ENCODE measurements around the gene ERC2.

Gene ERC2

DNA sequence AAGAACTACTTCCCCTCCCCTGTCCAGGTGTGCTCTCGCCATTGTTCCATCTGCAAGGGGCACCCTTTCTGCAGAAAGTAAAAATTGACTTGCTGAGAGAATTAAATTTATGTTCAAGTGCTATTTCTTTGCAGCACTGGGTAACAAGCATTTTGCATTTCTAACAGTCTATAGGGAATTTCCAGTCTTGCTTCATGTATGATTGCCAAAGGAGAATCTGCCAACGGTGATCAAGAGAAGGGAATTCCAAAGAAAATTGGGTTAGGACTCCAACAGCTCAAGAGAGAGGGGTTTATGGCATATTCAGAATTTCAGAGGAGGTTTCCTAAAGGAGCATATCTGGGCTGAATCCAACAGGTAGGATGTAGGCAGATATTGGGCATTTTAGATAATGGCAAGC lies 844.5 kb downstream of the ERC2 start:
- H3K4me3 ChIP-seq (ENCODE audit: low read depth, low read length, poor library complexity, severe bottlenecking), result no peak overlapping the region
- H3K9me2 ChIP-seq (ENCODE audit: low read depth, low read length), result no peaks in the 10 kb centered on the region
- no peaks in the 10 kb centered on the region for H3F3A ChIP-seq (ENCODE audit: insufficient read depth, low read length)
- no peaks in the 10 kb centered on the region for H3K27me3 ChIP-seq (ENCODE audit: insufficient read depth, low read length)
- H4K20me1 ChIP-seq (ENCODE audit: insufficient read depth, low read length), result no peaks in the 10 kb centered on the region
- H3K4me1 ChIP-seq (ENCODE audit: insufficient read depth, low read length, severe bottlenecking), result peaks cover 19% of the 10 kb centered on the region
- no peak overlapping the region for H3K27ac ChIP-seq (ENCODE audit: low read depth, low read length, poor library complexity, severe bottlenecking)
- no peak overlapping the region for H2AFZ ChIP-seq (ENCODE audit: low read length)
- no peaks in the 10 kb centered on the region for H3K79me2 ChIP-seq (ENCODE audit: insufficient read depth, low read length)
- H3K36me3 ChIP-seq (ENCODE audit: insufficient read depth, low read length), result no peaks in the 10 kb centered on the region
- no peak for TF ChIP-seq EZH2 (IDR thresholded peaks at IDR 0.05; ENCODE audit: borderline replicate concordance, low read length)
- no peaks in the 10 kb centered on the region for H3K9me3 ChIP-seq (ENCODE audit: low read length)
- no peak overlapping the region for H3K9ac ChIP-seq (ENCODE audit: low read length)
- no peak overlapping the region for H3K4me2 ChIP-seq (ENCODE audit: low read length)

GRCh38 chr3:55622733-55623132 lies 845.5 kb downstream of the ERC2 start:
- no peaks in the 10 kb centered on the region for H3F3A ChIP-seq (ENCODE audit: insufficient read depth, low read length)
- TF ChIP-seq CTCF (IDR thresholded peaks at IDR 0.05; ENCODE audit: low read length) (no peak), EZH2 (IDR thresholded peaks at IDR 0.05; ENCODE audit: borderline replicate concordance, low read length) (no peak)
- no peaks in the 10 kb centered on the region for H3K27me3 ChIP-seq (ENCODE audit: insufficient read depth, low read length)
- no peaks in the 10 kb centered on the region for H4K20me1 ChIP-seq (ENCODE audit: insufficient read depth, low read length)
- no peak overlapping the region for H3K27ac ChIP-seq (ENCODE audit: low read depth, low read length, poor library complexity, severe bottlenecking)
- H3K9ac ChIP-seq (ENCODE audit: low read length), result no peak overlapping the region
- no peaks in the 10 kb centered on the region for H3K9me3 ChIP-seq (ENCODE audit: low read length)
- no peaks in the 10 kb centered on the region for H3K9me2 ChIP-seq (ENCODE audit: low read depth, low read length)
- no peak overlapping the region for H2AFZ ChIP-seq (ENCODE audit: low read length)
- H3K4me2 ChIP-seq (ENCODE audit: low read length), result no peak overlapping the region
- H3K36me3 ChIP-seq (ENCODE audit: insufficient read depth, low read length), result no peaks in the 10 kb centered on the region
- no peak overlapping the region for H3K4me3 ChIP-seq (ENCODE audit: low read depth, low read length, poor library complexity, severe bottlenecking)
- H3K79me2 ChIP-seq (ENCODE audit: insufficient read depth, low read length), result no peaks in the 10 kb centered on the region
- peaks cover 19% of the 10 kb centered on the region for H3K4me1 ChIP-seq (ENCODE audit: insufficient read depth, low read length, severe bottlenecking)

DNA sequence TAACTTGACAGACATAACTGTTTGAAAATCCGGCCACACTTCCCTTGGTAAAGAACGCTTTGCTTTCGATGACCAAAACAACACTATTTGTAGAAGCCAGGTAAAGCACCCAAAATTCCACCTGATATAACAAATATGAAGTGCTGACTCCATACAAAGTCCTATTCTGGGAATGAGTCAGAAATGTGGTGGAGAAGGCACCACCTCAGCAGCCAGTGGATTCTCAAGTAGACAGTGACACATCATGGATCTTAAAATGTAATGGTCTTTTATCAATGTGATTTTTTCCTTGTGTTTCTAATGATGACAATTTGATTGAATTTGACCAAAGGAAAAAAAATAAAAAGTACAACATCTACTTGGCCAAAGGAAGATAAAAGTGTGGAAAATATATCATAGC lies 846.2 kb downstream of the ERC2 start:
- peaks cover 19% of the 10 kb centered on the region for H3K4me1 ChIP-seq (ENCODE audit: insufficient read depth, low read length, severe bottlenecking)
- no peak overlapping the region for H2AFZ ChIP-seq (ENCODE audit: low read length)
- H3K4me3 ChIP-seq (ENCODE audit: low read depth, low read length, poor library complexity, severe bottlenecking), result no peak overlapping the region
- no peaks in the 10 kb centered on the region for H3K79me2 ChIP-seq (ENCODE audit: insufficient read depth, low read length)
- H3K4me2 ChIP-seq (ENCODE audit: low read length), result no peak overlapping the region
- H3K27ac ChIP-seq (ENCODE audit: low read depth, low read length, poor library complexity, severe bottlenecking), result no peak overlapping the region
- no peaks in the 10 kb centered on the region for H3K27me3 ChIP-seq (ENCODE audit: insufficient read depth, low read length)
- no peaks in the 10 kb centered on the region for H4K20me1 ChIP-seq (ENCODE audit: insufficient read depth, low read length)
- no peaks in the 10 kb centered on the region for H3K36me3 ChIP-seq (ENCODE audit: insufficient read depth, low read length)
- H3K9ac ChIP-seq (ENCODE audit: low read length), result no peak overlapping the region
- TF ChIP-seq EZH2 (IDR thresholded peaks at IDR 0.05; ENCODE audit: borderline replicate concordance, low read length) (no peak), CTCF (IDR thresholded peaks at IDR 0.05; ENCODE audit: low read length) (no peak)
- H3F3A ChIP-seq (ENCODE audit: insufficient read depth, low read length), result no peaks in the 10 kb centered on the region
- H3K9me2 ChIP-seq (ENCODE audit: low read depth, low read length), result no peaks in the 10 kb centered on the region
- H3K9me3 ChIP-seq (ENCODE audit: low read length), result no peaks in the 10 kb centered on the region

GRCh38 chr3:55621648-55622047 lies 846.6 kb downstream of the ERC2 start:
- no peaks in the 10 kb centered on the region for H3K36me3 ChIP-seq (ENCODE audit: insufficient read depth, low read length)
- no peak for TF ChIP-seq EZH2 (IDR thresholded peaks at IDR 0.05; ENCODE audit: borderline replicate concordance, low read length)
- TF ChIP-seq CTCF (IDR thresholded peaks at IDR 0.05; ENCODE audit: low read length), result no peak
- H3K27me3 ChIP-seq (ENCODE audit: insufficient read depth, low read length), result no peaks in the 10 kb centered on the region
- no peak overlapping the region for H3K27ac ChIP-seq (ENCODE audit: low read depth, low read length, poor library complexity, severe bottlenecking)
- no peak overlapping the region for H3K4me3 ChIP-seq (ENCODE audit: low read depth, low read length, poor library complexity, severe bottlenecking)
- H3K9ac ChIP-seq (ENCODE audit: low read length), result no peak overlapping the region
- no peak overlapping the region for H3K4me2 ChIP-seq (ENCODE audit: low read length)
- peaks cover 24% of the 10 kb centered on the region for H3K4me1 ChIP-seq (ENCODE audit: insufficient read depth, low read length, severe bottlenecking)
- no peaks in the 10 kb centered on the region for H3K9me2 ChIP-seq (ENCODE audit: low read depth, low read length)
- no peaks in the 10 kb centered on the region for H3K9me3 ChIP-seq (ENCODE audit: low read length)
- H2AFZ ChIP-seq (ENCODE audit: low read length), result no peak overlapping the region
- no peaks in the 10 kb centered on the region for H3F3A ChIP-seq (ENCODE audit: insufficient read depth, low read length)
- no peaks in the 10 kb centered on the region for H4K20me1 ChIP-seq (ENCODE audit: insufficient read depth, low read length)
- H3K79me2 ChIP-seq (ENCODE audit: insufficient read depth, low read length), result no peaks in the 10 kb centered on the region
